NCI-H510A treated with DMSO at 0.1 percent for 48 hours (cell line): ENCODE data around the gene PALLD.
"Not testable (repeated sequence)": the region's sequence is repeated elsewhere in the genome, so short reads cannot be mapped to it uniquely, and the experiment has no call there.

Experiments
- DNase-seq: peaks from one replicate; lab custom pipeline; 2025; lab: John Stamatoyannopoulos, UW

The PALLD gene

GRCh38 chr4:168914095-168914494, 417.2 kb downstream of the PALLD start:
- DNase-seq: no peak

GRCh38 chr4:168917138-168917779, 420.4 kb downstream of the PALLD start:
- DNase-seq: peak; percentile 40

- DNase-seq: no peak
Observed at GRCh38 chr4:168919706-168920324, 423.0 kb downstream of the PALLD start.

- no peak for DNase-seq
Observed at GRCh38 chr4:168920441-168921065, 423.7 kb downstream of the PALLD start.

GRCh38 chr4:168923526-168924194, 426.8 kb downstream of the PALLD start:
- peak; percentile 66 for DNase-seq

GRCh38 chr4:168924667-168925066, 427.8 kb downstream of the PALLD start:
- DNase-seq: no peak

- no peak for DNase-seq
Observed at GRCh38 chr4:168925789-168926490, 429.1 kb downstream of the PALLD start.

- DNase-seq: no peak
Observed at GRCh38 chr4:168928346-168928745, 431.5 kb downstream of the PALLD start.

- DNase-seq: no peak
Observed at GRCh38 chr4:168928875-168929274, 432.0 kb downstream of the PALLD start.

GRCh38 chr4:168930413-168931196, 433.8 kb downstream of the PALLD start:
- no peak for DNase-seq

GRCh38 chr4:168931215-168931650, 434.4 kb downstream of the PALLD start:
- DNase-seq: no peak

GRCh38 chr4:168932138-168932537, 435.3 kb downstream of the PALLD start:
- DNase-seq: no peak

- no peak for DNase-seq
Observed at GRCh38 chr4:168933423-168933822, 436.6 kb downstream of the PALLD start.

GRCh38 chr4:168937473-168937872, 440.6 kb downstream of the PALLD start:
- DNase-seq: not testable (repeated sequence)

- no peak for DNase-seq
Observed at GRCh38 chr4:168942985-168943384, 446.1 kb downstream of the PALLD start.

- no peak for DNase-seq
Observed at GRCh38 chr4:168945291-168945690, 448.4 kb downstream of the PALLD start.

- DNase-seq: not testable (repeated sequence)
Observed at GRCh38 chr4:168952821-168953246, 456.0 kb downstream of the PALLD start.

GRCh38 chr4:168955674-168956073, 458.8 kb downstream of the PALLD start:
- DNase-seq: no peak

GRCh38 chr4:168960716-168961115, 463.9 kb downstream of the PALLD start:
- DNase-seq: no peak

GRCh38 chr4:168972596-168972995, 475.7 kb downstream of the PALLD start:
- DNase-seq: no peak
